Measurements from ENCODE around the gene C19orf85.

The C19orf85 gene

GRCh38 chr19:55493052-55493644 lies 28.6 kb upstream of the C19orf85 start:
- DNase-seq (ENCODE audit: extremely low read depth, low read depth) = no peak
- no peak for TF ChIP-seq CTCF (IDR thresholded peaks at IDR 0.05; ENCODE audit: low read depth, low read length)

DNA sequence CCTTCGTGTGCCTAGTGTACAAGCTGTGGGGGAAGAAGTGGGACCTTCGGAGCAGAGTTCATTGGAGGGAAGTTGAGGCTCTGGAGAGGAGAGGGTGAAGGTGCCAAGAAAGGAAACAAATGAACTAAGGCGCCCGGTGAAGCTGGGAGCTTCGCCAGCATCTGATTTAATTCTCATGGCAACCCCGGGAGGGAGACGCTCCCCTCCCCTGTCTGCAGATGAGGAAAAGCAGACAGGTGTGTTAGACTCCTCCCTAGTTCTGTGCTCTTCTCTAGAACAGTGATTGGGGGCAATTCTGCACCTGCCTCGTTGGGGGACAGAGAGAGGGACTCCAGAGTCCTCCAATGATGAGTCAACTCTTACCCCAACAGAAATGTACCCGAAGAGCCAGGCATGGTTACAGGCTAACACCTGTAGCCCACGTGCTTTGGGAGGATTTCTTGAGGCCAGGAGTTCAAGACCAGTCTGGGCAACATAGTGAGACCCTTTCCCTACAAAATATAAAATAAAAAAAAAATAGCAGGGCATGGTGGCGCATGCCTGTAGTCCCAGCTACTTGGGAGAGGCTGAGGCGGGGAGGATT lies 27.9 kb upstream of the C19orf85 start:
- no peak for TF ChIP-seq CTCF (IDR thresholded peaks at IDR 0.05; ENCODE audit: low read depth, low read length)
- no peak for DNase-seq (ENCODE audit: extremely low read depth, low read depth)

- DNase-seq (ENCODE audit: extremely low read depth, low read depth) = no peak
Observed at GRCh38 chr19:55491546-55492360, 27.2 kb upstream of the C19orf85 start.

DNA sequence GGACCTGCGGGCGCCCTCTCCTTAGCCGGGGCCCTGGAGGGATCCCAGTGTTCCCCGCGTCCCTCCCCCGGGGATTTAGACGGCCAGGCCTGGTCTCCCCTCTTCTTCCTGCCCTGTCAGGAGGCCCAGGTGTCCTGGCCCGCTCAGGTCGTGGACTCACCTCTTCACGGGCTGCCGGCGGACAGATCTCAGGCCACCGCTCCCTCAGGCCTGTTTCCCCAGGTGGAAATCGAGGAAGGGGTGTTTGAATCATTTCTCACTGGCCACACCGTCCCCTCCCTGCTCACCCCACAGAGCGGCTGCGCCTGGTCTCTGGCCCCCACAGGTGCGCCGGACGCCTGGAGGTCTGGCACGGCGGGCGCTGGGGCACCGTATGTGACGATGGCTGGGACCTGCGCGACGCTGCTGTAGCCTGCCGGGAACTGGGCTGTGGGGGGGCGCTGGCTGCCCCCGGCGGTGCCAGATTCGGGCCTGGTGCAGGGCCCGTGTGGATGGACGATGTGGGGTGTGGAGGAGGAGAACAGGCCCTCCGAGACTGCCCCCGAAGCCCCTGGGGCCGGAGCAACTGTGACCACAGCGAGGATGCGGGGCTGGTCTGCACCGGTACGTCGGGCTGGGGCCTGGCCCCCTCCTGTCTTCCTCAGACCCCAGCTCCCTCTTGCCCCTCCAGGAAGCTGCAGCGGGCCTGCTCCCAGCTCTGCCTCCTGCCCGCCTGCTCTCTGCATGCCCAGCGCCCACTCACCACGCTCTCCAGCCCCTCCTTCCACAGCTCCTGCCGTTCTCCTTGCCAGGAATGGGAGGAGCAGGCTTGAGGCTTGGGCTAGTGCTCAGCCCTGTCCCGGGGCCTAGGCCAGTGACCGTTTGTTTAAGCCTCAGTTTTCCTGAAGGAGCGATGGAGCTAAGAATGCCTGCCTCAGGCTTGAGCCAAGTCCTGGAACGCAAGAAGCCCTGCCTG lies 26.2 kb upstream of the C19orf85 start:
- DNase-seq (ENCODE audit: extremely low read depth, low read depth) = no peak
- no peak for TF ChIP-seq CTCF (IDR thresholded peaks at IDR 0.05; ENCODE audit: low read depth, low read length)

More at GRCh38 chr19:55491546-55492360, 27.2 kb upstream of the C19orf85 start:
- TF ChIP-seq CTCF (IDR thresholded peaks at IDR 0.05; ENCODE audit: low read depth, low read length) = no peak

GRCh38 chr19:55489711-55490477 lies 25.3 kb upstream of the C19orf85 start:
- no peak for TF ChIP-seq CTCF (IDR thresholded peaks at IDR 0.05; ENCODE audit: low read depth, low read length)
- DNase-seq (ENCODE audit: extremely low read depth, low read depth) = no peak

GRCh38 chr19:55488986-55489710 lies 24.6 kb upstream of the C19orf85 start:
- no peak for TF ChIP-seq CTCF (IDR thresholded peaks at IDR 0.05; ENCODE audit: low read depth, low read length)

More at GRCh38 chr19:55488986-55489710, 24.6 kb upstream of the C19orf85 start:
- no peak for DNase-seq (ENCODE audit: extremely low read depth, low read depth)

All from AG09319 (cell line).